ENCODE data around the gene ZNF831.

The ZNF831 gene

DNA sequence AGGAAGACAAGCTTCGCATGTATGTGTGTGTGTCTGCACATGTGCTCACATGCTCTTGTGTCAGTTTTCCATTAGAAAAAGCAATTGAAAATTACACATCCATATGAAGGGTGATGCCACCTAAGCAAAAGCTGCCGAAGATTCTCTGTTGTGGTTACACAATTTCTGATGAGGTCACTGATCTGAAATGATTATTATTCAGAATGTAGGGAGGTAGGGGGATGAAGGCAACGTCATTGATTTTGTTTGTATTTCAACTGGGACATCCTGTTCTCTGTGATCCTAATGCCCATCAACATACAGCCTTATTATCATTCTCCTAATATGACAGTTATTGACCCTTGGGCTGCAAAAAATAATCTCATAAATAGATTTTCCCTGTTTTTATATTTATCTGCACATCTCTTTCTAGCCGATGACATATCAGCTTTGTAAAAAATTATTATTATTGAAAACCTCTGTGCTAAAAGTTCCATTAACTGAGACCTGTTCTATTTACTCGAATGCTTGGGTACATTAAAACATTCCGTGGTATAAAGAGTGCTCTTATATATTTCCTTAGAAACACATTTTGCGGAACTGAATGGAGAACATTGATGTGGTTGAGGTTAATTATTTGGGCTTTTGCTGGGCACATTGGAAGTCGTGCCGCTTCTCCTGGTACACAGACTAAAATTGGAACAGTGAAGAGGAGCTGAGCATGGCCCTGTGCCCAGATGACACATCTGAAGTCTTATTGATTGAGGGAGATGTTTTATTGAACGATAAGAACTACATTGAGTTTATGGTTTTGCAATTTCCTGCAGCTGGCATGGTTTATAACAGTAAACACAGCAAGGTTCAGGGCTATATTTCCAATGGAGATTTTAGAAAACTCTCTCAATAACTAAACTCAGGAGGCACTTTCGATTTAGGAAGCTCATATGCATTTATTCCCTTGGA is 51.3 kb downstream of the ZNF831 start:
- Histone ChIP-seq H2BK12ac (ENCODE audit: low read length in 2 of 2) (no peak overlapping the region), H3K79me1 (replicated peaks; ENCODE audit: low read length, poor library complexity, severe bottlenecking) (no peaks in the 10 kb centered on the region), H3K18ac (ENCODE audit: low read depth in 1 of 2, low read length in 2 of 2) (no peak overlapping the region), H3K4me1 (ENCODE audit: control insufficient read depth, insufficient read depth, low read depth, low read length) (no peaks in the 10 kb centered on the region), H3K9me3 (ENCODE audit: control insufficient read depth, low read length) (no peaks in the 10 kb centered on the region), H4K8ac (ENCODE audit: low read length) (no peak overlapping the region), H3K27ac (ENCODE audit: low read length, poor library complexity, severe bottlenecking) (no peak overlapping the region), H3K27me3 (ENCODE audit: control insufficient read depth in 1 of 2, insufficient read depth in 1 of 2, low read length in 2 of 2) (peaks cover 8 to 30% of the 10 kb centered on the region in 2 experiments), H2BK15ac (ENCODE audit: low read depth, poor library complexity, severe bottlenecking) (no peak overlapping the region), H4K91ac (ENCODE audit: low read length) (no peak overlapping the region), H3K4me3 (ENCODE audit: insufficient read depth in 1 of 2, low read depth in 1 of 2, low read length in 2 of 2) (no peak overlapping the region), H3K23ac (ENCODE audit: low read length in 2 of 2) (no peak overlapping the region), H2BK120ac (ENCODE audit: low read depth, low read length) (no peak overlapping the region), H3K4me2 (ENCODE audit: low read length, poor library complexity, severe bottlenecking) (no peak overlapping the region), H2AFZ (ENCODE audit: low read depth, low read length) (no peak overlapping the region), H3K14ac (ENCODE audit: low read length in 2 of 2) (no peak overlapping the region), H2BK5ac (ENCODE audit: low read depth, low read length, poor library complexity, severe bottlenecking) (no peak overlapping the region), H3K4ac (ENCODE audit: low read depth in 1 of 2, low read length in 2 of 2) (no peak overlapping the region), H3K9ac (ENCODE audit: low read length) (no peak overlapping the region), H2AK5ac (ENCODE audit: low read length, severe bottlenecking) (no peak overlapping the region), H3K36me3 (ENCODE audit: control insufficient read depth in 1 of 2, insufficient read depth in 2 of 2, low read depth in 1 of 2, low read length in 2 of 2) (no peaks in the 10 kb centered on the region)
- 83% methylated on average over 5 of the region's 11 CpGs for WGBS
- DNase-seq: no peak

- H3K4ac ChIP-seq (ENCODE audit: low read depth in 1 of 2, low read length in 2 of 2): no peak overlapping the region
- H2BK5ac ChIP-seq (ENCODE audit: low read depth, low read length, poor library complexity, severe bottlenecking): no peak overlapping the region
- no peaks in the 10 kb centered on the region for H3K79me1 ChIP-seq (replicated peaks; ENCODE audit: low read length, poor library complexity, severe bottlenecking)
- no peak overlapping the region for H4K8ac ChIP-seq (ENCODE audit: low read length)
- H3K36me3 ChIP-seq (ENCODE audit: control insufficient read depth in 1 of 2, insufficient read depth in 2 of 2, low read depth in 1 of 2, low read length in 2 of 2): no peaks in the 10 kb centered on the region
- no peak overlapping the region for H2AFZ ChIP-seq (ENCODE audit: low read depth, low read length)
- no peak overlapping the region for H4K91ac ChIP-seq (ENCODE audit: low read length)
- peaks cover 2% of the 10 kb centered on the region for H3K4me1 ChIP-seq (ENCODE audit: control insufficient read depth, insufficient read depth, low read depth, low read length)
- H3K4me2 ChIP-seq (ENCODE audit: low read length, poor library complexity, severe bottlenecking): no peak overlapping the region
- no CpG with 5 or more reads among the region's 1 CpG for WGBS
- no peak overlapping the region for H2AK5ac ChIP-seq (ENCODE audit: low read length, severe bottlenecking)
- no peak overlapping the region for H3K18ac ChIP-seq (ENCODE audit: low read depth in 1 of 2, low read length in 2 of 2)
- H2BK15ac ChIP-seq (ENCODE audit: low read depth, poor library complexity, severe bottlenecking): no peak overlapping the region
- no peak overlapping the region for H3K14ac ChIP-seq (ENCODE audit: low read length in 2 of 2)
- no peak overlapping the region for H3K23ac ChIP-seq (ENCODE audit: low read length in 2 of 2)
- H3K27me3 ChIP-seq (ENCODE audit: control insufficient read depth in 1 of 2, insufficient read depth in 1 of 2, low read length in 2 of 2): peaks cover 26 to 34% of the 10 kb centered on the region in 2 experiments
- DNase-seq: no peak
- no peak overlapping the region for H3K4me3 ChIP-seq (ENCODE audit: insufficient read depth in 1 of 2, low read depth in 1 of 2, low read length in 2 of 2)
- no peak overlapping the region for H3K9ac ChIP-seq (ENCODE audit: low read length)
- no peak overlapping the region for H2BK120ac ChIP-seq (ENCODE audit: low read depth, low read length)
- no peaks in the 10 kb centered on the region for H3K9me3 ChIP-seq (ENCODE audit: control insufficient read depth, low read length)
- H2BK12ac ChIP-seq (ENCODE audit: low read length in 2 of 2): no peak overlapping the region
- H3K27ac ChIP-seq (ENCODE audit: low read length, poor library complexity, severe bottlenecking): no peak overlapping the region
Observed at GRCh38 chr20:59217173-59217572, 53.6 kb downstream of the ZNF831 start.

DNA sequence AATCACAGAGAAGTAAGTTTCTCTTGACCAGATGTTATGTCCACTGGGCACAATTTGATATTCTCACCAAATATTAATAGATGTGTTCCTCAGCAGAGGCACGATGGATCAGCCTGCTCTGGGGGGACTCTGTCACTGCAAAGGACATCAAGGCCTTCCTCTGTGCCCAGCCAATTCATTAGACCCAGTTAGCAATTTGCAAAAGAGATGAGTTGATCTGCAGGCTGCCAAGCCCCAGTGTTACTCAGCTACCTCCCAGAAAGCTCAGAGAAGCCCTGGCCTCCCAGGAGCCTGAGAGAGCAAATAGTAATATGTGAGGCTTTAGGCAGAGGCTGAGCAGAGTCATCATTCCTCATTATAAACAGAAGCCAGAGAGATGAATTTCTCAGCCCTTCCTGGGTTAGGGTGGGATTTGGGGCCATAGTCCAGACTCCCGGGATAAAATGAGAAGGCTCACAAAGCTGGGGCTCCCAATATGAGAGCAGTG is 54.2 kb downstream of the ZNF831 start:
- no peak overlapping the region for H3K18ac ChIP-seq (ENCODE audit: low read depth in 1 of 2, low read length in 2 of 2)

DNA sequence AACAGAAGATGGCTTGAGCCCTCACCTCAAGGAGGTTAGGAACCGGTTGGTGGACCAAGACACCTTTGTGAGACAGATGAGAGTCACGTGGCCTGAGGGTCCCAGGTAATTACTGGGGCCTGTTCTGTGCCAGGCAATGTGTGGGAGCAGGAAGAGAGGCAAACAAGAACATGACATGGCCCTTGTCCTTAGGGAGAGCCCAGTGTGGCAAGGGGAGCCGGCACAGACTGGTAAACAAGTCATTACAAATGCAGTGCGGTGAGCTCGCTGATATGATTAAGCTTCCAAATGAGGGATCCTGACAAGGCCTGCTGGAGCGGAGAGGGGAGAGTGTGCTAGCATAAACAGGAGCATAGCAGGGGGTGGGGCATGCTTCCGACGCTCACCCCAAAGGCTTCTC is 55.6 kb downstream of the ZNF831 start:
- H3K23ac ChIP-seq (ENCODE audit: low read length in 2 of 2): no peak overlapping the region
- WGBS: 69% methylated on average over 8 of the region's 8 CpGs

More for the DNA sequence above, 54.2 kb downstream of the ZNF831 start:
- no peak overlapping the region for H3K4ac ChIP-seq (ENCODE audit: low read depth in 1 of 2, low read length in 2 of 2)
- H3K4me1 ChIP-seq (ENCODE audit: control insufficient read depth, insufficient read depth, low read depth, low read length): peaks cover 6% of the 10 kb centered on the region
- no peak overlapping the region for H2BK5ac ChIP-seq (ENCODE audit: low read depth, low read length, poor library complexity, severe bottlenecking)
- H3K9ac ChIP-seq (ENCODE audit: low read length): no peak overlapping the region
- H3K9me3 ChIP-seq (ENCODE audit: control insufficient read depth, low read length): no peaks in the 10 kb centered on the region
- H2BK120ac ChIP-seq (ENCODE audit: low read depth, low read length): no peak overlapping the region
- 91% methylated on average over 2 of the region's 2 CpGs for WGBS
- no peak overlapping the region for H3K23ac ChIP-seq (ENCODE audit: low read length in 2 of 2)
- peaks cover 29 to 31% of the 10 kb centered on the region in 2 experiments for H3K27me3 ChIP-seq (ENCODE audit: control insufficient read depth in 1 of 2, insufficient read depth in 1 of 2, low read length in 2 of 2)
- no peak overlapping the region for H3K14ac ChIP-seq (ENCODE audit: low read length in 2 of 2)
- no peak overlapping the region for H2BK15ac ChIP-seq (ENCODE audit: low read depth, poor library complexity, severe bottlenecking)
- H2BK12ac ChIP-seq (ENCODE audit: low read length in 2 of 2): no peak overlapping the region
- H3K4me2 ChIP-seq (ENCODE audit: low read length, poor library complexity, severe bottlenecking): no peak overlapping the region
- no peak for DNase-seq
- no peak overlapping the region for H2AFZ ChIP-seq (ENCODE audit: low read depth, low read length)
- no peaks in the 10 kb centered on the region for H3K79me1 ChIP-seq (replicated peaks; ENCODE audit: low read length, poor library complexity, severe bottlenecking)
- H3K27ac ChIP-seq (ENCODE audit: low read length, poor library complexity, severe bottlenecking): no peak overlapping the region
- H3K36me3 ChIP-seq (ENCODE audit: control insufficient read depth in 1 of 2, insufficient read depth in 2 of 2, low read depth in 1 of 2, low read length in 2 of 2): no peaks in the 10 kb centered on the region
- no peak overlapping the region for H3K4me3 ChIP-seq (ENCODE audit: insufficient read depth in 1 of 2, low read depth in 1 of 2, low read length in 2 of 2)
- H4K91ac ChIP-seq (ENCODE audit: low read length): no peak overlapping the region
- no peak overlapping the region for H2AK5ac ChIP-seq (ENCODE audit: low read length, severe bottlenecking)
- H4K8ac ChIP-seq (ENCODE audit: low read length): no peak overlapping the region

More for the DNA sequence above, 55.6 kb downstream of the ZNF831 start:
- H3K9me3 ChIP-seq (ENCODE audit: control insufficient read depth, low read length): no peaks in the 10 kb centered on the region
- no peak overlapping the region for H3K9ac ChIP-seq (ENCODE audit: low read length)
- peaks cover 7% of the 10 kb centered on the region for H3K4me1 ChIP-seq (ENCODE audit: control insufficient read depth, insufficient read depth, low read depth, low read length)
- no peak overlapping the region for H3K27ac ChIP-seq (ENCODE audit: low read length, poor library complexity, severe bottlenecking)
- H2AK5ac ChIP-seq (ENCODE audit: low read length, severe bottlenecking): no peak overlapping the region
- H2BK15ac ChIP-seq (ENCODE audit: low read depth, poor library complexity, severe bottlenecking): no peak overlapping the region
- peaks cover 38 to 42% of the 10 kb centered on the region in 2 experiments for H3K27me3 ChIP-seq (ENCODE audit: control insufficient read depth in 1 of 2, insufficient read depth in 1 of 2, low read length in 2 of 2)
- H3K4ac ChIP-seq (ENCODE audit: low read depth in 1 of 2, low read length in 2 of 2): no peak overlapping the region
- no peak overlapping the region for H3K14ac ChIP-seq (ENCODE audit: low read length in 2 of 2)
- H4K91ac ChIP-seq (ENCODE audit: low read length): no peak overlapping the region
- H3K4me2 ChIP-seq (ENCODE audit: low read length, poor library complexity, severe bottlenecking): no peak overlapping the region
- no peak overlapping the region for H2AFZ ChIP-seq (ENCODE audit: low read depth, low read length)
- H3K36me3 ChIP-seq (ENCODE audit: control insufficient read depth in 1 of 2, insufficient read depth in 2 of 2, low read depth in 1 of 2, low read length in 2 of 2): no peaks in the 10 kb centered on the region
- H2BK5ac ChIP-seq (ENCODE audit: low read depth, low read length, poor library complexity, severe bottlenecking): no peak overlapping the region
- no peak overlapping the region for H3K4me3 ChIP-seq (ENCODE audit: insufficient read depth in 1 of 2, low read depth in 1 of 2, low read length in 2 of 2)
- no peak overlapping the region for H4K8ac ChIP-seq (ENCODE audit: low read length)
- H3K18ac ChIP-seq (ENCODE audit: low read depth in 1 of 2, low read length in 2 of 2): no peak overlapping the region
- H2BK12ac ChIP-seq (ENCODE audit: low read length in 2 of 2): no peak overlapping the region
- H3K79me1 ChIP-seq (replicated peaks; ENCODE audit: low read length, poor library complexity, severe bottlenecking): no peaks in the 10 kb centered on the region
- H2BK120ac ChIP-seq (ENCODE audit: low read depth, low read length): no peak overlapping the region
- DNase-seq: no peak
